IPS-NIHi7 (cell line): ENCODE measurements around the gene TPPP3.

Experiments
- DNase-seq: peaks from one replicate; pipeline ENCODE4 v3.0.0; 2012; ENCODE audit warnings: mixed read lengths; ENCODE audit errors: extremely low spot score

TPPP3 gene

DNA sequence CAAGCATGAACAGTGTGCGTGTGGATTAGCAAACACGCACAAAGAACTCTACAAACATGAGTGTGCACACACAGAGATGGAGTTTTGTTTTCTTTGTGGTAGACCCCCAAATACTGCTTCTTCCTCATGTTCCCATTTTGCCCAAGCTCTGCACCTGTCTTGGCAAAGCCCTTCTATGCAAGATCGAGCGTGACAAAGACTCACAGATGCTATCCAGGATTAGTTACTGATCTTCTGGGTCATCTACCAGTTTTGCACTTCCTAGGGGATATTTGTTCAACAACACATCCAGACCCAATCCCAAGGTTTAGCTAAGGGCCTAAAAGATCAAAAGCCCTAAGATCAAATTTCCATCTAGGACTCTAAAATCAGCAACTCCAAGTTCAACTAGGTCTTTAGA is 50.7 kb downstream of the TPPP3 start:
- no peak for DNase-seq

- no peak for DNase-seq
These were observed 52.0 kb downstream of the TPPP3 start for GRCh38 chr16:67341250-67341649.
